T-cell (primary cell): ENCODE results near the gene POLR2B. TPM values are rescaled to one million over a fixed set of nuclear protein-coding genes. Genes with fewer than 3 reads are reported as not detected.
"Not testable (repeated sequence)": the region's sequence is repeated elsewhere in the genome, so short reads cannot be mapped to it uniquely, and the experiment has no call there.

Experiments used
- ATAC-seq, 4 experiments: fragments of 200-7000 bp in 3 of 4; fragments of 150-1000 bp in 1 of 4; cut with Tn5 transposase; replicated peaks in 1 of 4; 1 replicate in 3 of 4; 2 replicates in 1 of 4; pipeline ENCODE4 v1.10.0; 2021; ENCODE audit warnings: moderate library complexity in 3 of 4, mild to moderate bottlenecking in 2 of 4, moderate number of reproducible peaks in 1 of 4
- CTCF ChIA-PET, 2 donors: fragments of 300-600 bp; sonication (Branson Sonifier 250); formaldehyde crosslinking; loops; one replicate each; lab custom pipeline; 2022; ENCODE audit warnings: antibody characterized with exemption in 2 of 2; lab: Charles Lee
- POLR2A ChIA-PET, 2 donors: fragments of 300-600 bp; sonication (Branson Sonifier 250); formaldehyde crosslinking; loops; one replicate each; lab custom pipeline; 2022; ENCODE audit warnings: antibody characterized with exemption in 2 of 2; lab: Charles Lee
- DNase-seq, 35 experiments: peaks; one replicate each; pipeline versions ENCODE4 v3.0.0 to v3.0.0-alpha.2; 2013 to 2023
- H3K27ac ChIP-seq: one replicate; pipeline ENCODE4 v1.5.1; 2013; ENCODE audit warnings: low read length
- H3K27me3 ChIP-seq, 2 experiments: replicated peaks in 1 of 2; 1 replicate in 1 of 2; 2 replicates in 1 of 2; pipeline versions ENCODE4 v1.6.1 to v1.7.0; 2013; ENCODE audit warnings: low read length in 1 of 2, mixed read lengths in 1 of 2; ENCODE audit not compliant: control insufficient read depth in 2 of 2, insufficient read depth in 2 of 2; ENCODE audit errors: extremely low read depth in 1 of 2
- H3K36me3 ChIP-seq, 2 donors: 1 replicate in 1 of 2; 2 replicates in 1 of 2; pipeline versions ENCODE4 v1.6.1 to v1.7.0; 2013; ENCODE audit warnings: low read length in 1 of 2; ENCODE audit not compliant: control insufficient read depth in 2 of 2, insufficient read depth in 1 of 2; ENCODE audit errors: extremely low read depth in 1 of 2
- H3K4me1 ChIP-seq, 2 experiments: 1 replicate in 1 of 2; 2 replicates in 1 of 2; pipeline versions ENCODE4 v1.6.1 to v1.7.0; 2013; ENCODE audit warnings: low read length in 2 of 2, mixed read lengths in 1 of 2; ENCODE audit not compliant: insufficient read depth in 2 of 2, control insufficient read depth in 1 of 2; ENCODE audit errors: extremely low read depth in 1 of 2
- H3K4me3 ChIP-seq, 2 donors: 1 replicate in 1 of 2; 2 replicates in 1 of 2; pipeline versions ENCODE4 v1.5.1 to v1.7.0; 2013; ENCODE audit warnings: mild to moderate bottlenecking in 2 of 2, low read length in 1 of 2, moderate library complexity in 1 of 2; ENCODE audit not compliant: control insufficient read depth in 1 of 2; ENCODE audit errors: extremely low read depth in 1 of 2
- H3K9me3 ChIP-seq: 2 replicates; pipeline ENCODE4 v1.7.0; 2013
- H3K27ac Mint-ChIP-seq, 2 donors: one replicate each; pipeline ENCODE4 v1.8.0; 2020 to 2021; ENCODE audit warnings: mild to moderate bottlenecking in 2 of 2, mixed read lengths in 2 of 2
- H3K27me3 Mint-ChIP-seq, 2 donors: one replicate each; pipeline ENCODE4 v1.8.0; 2021 to 2022; ENCODE audit warnings: mixed read lengths in 2 of 2
- H3K36me3 Mint-ChIP-seq: one replicate; pipeline ENCODE4 v1.8.0; 2021; ENCODE audit warnings: mixed read lengths
- H3K4me1 Mint-ChIP-seq, 3 donors: one replicate each; pipeline ENCODE4 v1.8.0; 2020 to 2022; ENCODE audit warnings: mixed read lengths in 3 of 3, mild to moderate bottlenecking in 1 of 3
- H3K4me3 Mint-ChIP-seq, 3 donors: one replicate each; pipeline ENCODE4 v1.8.0; 2020 to 2022; ENCODE audit warnings: mild to moderate bottlenecking in 3 of 3, mixed read lengths in 3 of 3, moderate library complexity in 3 of 3
- H3K9me3 Mint-ChIP-seq, 3 donors: one replicate each; pipeline ENCODE4 v1.8.0; 2020 to 2022; ENCODE audit warnings: mixed read lengths in 3 of 3
- WGBS: methylation state at CpG from one replicate; pipeline ENCODE4 v1.1.5; 2013; ENCODE audit warnings: missing lambda C conversion rate; ENCODE audit not compliant: insufficient coverage; 5-methylcytosine and 5-hydroxymethylcytosine counted together
- total RNA-seq, 35 experiments: library from RNA in 6 of 35; stranded (reverse) in 6 of 35; fragments of 120-200 nt in 1 of 35; gene quantifications; one replicate each; pipeline versions ENCODE4 v1.2.1 to v1.2.4 and lab custom pipeline; 2013 to 2026

POLR2B gene
- total RNA-seq, 5 donors from 2014 or later (not counting 1 experiment from before 2014, with no cell fraction given), result 79.4 to 112 (median 106) TPM

DNA sequence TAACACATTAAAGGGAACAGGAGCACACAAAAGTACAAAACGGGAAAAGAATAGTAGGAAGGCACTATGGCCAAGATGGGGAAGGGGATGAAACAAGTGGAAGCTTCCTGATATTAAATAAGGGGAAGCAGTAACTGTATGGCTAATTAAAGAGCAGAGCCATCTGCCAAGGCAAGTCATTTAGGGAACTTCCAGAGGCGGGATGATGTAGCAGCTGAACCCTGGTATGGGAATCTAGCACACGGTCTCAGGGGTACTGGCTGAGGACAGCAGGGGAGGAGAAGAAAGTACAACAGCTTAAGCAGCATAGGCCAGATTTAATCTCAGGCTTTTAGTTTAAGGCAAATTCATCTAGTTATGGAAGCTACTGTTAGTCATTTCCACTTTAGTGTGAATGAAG is 72.4 kb downstream of the POLR2B start:
- no peak overlapping the region for H3K4me3 Mint-ChIP-seq
- ChIA-PET POLR2A (no interaction called here), CTCF (no interaction called here)
- H3K36me3 Mint-ChIP-seq, result no peaks in the 10 kb centered on the region
- Histone ChIP-seq H3K27ac (no peak overlapping the region), H3K27me3 (peaks cover 0 to 21% of the 10 kb centered on the region in 2 experiments), H3K36me3 (no peaks in the 10 kb centered on the region), H3K9me3 (no peaks in the 10 kb centered on the region), H3K4me3 (no peak overlapping the region), H3K4me1 (no peaks in the 10 kb centered on the region)
- H3K27ac Mint-ChIP-seq, result no peak overlapping the region
- no peak for DNase-seq
- 67% methylated on average over 1 of the region's 3 CpGs for WGBS
- peaks cover 0 to 7% (median 0%) of the 10 kb centered on the region in 3 donors for H3K9me3 Mint-ChIP-seq
- no peak for ATAC-seq
- no peaks in the 10 kb centered on the region for H3K4me1 Mint-ChIP-seq
- H3K27me3 Mint-ChIP-seq, result peaks cover 19 to 23% of the 10 kb centered on the region in 2 donors

GRCh38 chr4:57051524-57051923 is 72.8 kb downstream of the POLR2B start:
- no peak overlapping the region for H3K27ac ChIP-seq
- H3K36me3 Mint-ChIP-seq, result no peaks in the 10 kb centered on the region

GRCh38 chr4:57053508-57053907 is 74.8 kb downstream of the POLR2B start:
- H3K4me1 Mint-ChIP-seq, result no peaks in the 10 kb centered on the region
- peaks cover 26 to 27% of the 10 kb centered on the region in 2 donors for H3K27me3 Mint-ChIP-seq
- H3K36me3 Mint-ChIP-seq, result no peaks in the 10 kb centered on the region

More at GRCh38 chr4:57051524-57051923, 72.8 kb downstream of the POLR2B start:
- peaks cover 0 to 21% of the 10 kb centered on the region in 2 experiments for H3K27me3 ChIP-seq
- Mint-ChIP-seq H3K4me3 (no peak overlapping the region), H3K4me1 (no peaks in the 10 kb centered on the region), H3K27me3 (peaks cover 22 to 26% of the 10 kb centered on the region in 2 donors), H3K27ac (no peak overlapping the region), H3K9me3 (peaks cover 0 to 7% (median 0%) of the 10 kb centered on the region in 3 donors)
- DNase-seq, result no peak
- ChIA-PET POLR2A (no interaction called here), CTCF (no interaction called here)
- no peak overlapping the region for H3K4me3 ChIP-seq
- no CpG with 5 or more reads among the region's 2 CpGs for WGBS
- no peak for ATAC-seq
- no peaks in the 10 kb centered on the region for H3K4me1 ChIP-seq
- H3K9me3 ChIP-seq, result no peaks in the 10 kb centered on the region
- no peaks in the 10 kb centered on the region for H3K36me3 ChIP-seq

DNA sequence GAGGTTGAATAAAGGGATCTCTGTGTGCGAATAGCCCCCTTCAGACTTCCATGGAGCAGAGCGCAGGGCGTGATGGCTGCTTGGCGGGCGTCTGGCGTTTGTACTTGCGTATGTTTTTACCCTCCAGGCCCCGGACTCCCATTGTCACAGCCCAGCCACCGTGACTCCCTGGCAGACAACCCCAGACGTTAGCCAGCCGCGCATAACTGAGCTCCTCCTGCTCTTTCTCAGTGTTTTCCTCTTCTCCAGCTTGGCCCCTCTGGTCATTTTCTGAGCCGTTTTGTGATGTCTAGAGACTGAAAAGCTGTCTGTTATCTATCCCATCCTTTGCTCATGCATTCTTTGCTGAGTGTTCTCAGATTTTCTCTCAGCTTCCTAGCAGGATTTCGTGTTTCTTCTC is 77.2 kb downstream of the POLR2B start:
- POLR2A ChIA-PET, result no interaction called here
- no peaks in the 10 kb centered on the region for H3K4me1 ChIP-seq
- Mint-ChIP-seq H3K4me1 (no peaks in the 10 kb centered on the region), H3K27ac (no peak overlapping the region), H3K4me3 (no peak overlapping the region), H3K27me3 (peaks cover 28 to 29% of the 10 kb centered on the region in 2 donors), H3K9me3 (peaks cover 0 to 4% (median 0%) of the 10 kb centered on the region in 3 donors), H3K36me3 (no peaks in the 10 kb centered on the region)
- no peaks in the 10 kb centered on the region for H3K9me3 ChIP-seq
- no peak for DNase-seq
- WGBS, result 81% methylated on average over 11 of the region's 14 CpGs
- peaks cover 0 to 13% of the 10 kb centered on the region in 2 experiments for H3K27me3 ChIP-seq
- ATAC-seq, result no peak
- no peak overlapping the region for H3K27ac ChIP-seq
- no peak overlapping the region for H3K4me3 ChIP-seq
- no peaks in the 10 kb centered on the region for H3K36me3 ChIP-seq
- CTCF ChIA-PET, result no interaction called here

More at GRCh38 chr4:57053508-57053907, 74.8 kb downstream of the POLR2B start:
- 70% methylated on average over 2 of the region's 5 CpGs for WGBS
- Histone ChIP-seq H3K27me3 (peaks cover 0 to 19% of the 10 kb centered on the region in 2 experiments), H3K9me3 (no peaks in the 10 kb centered on the region), H3K4me1 (no peaks in the 10 kb centered on the region), H3K27ac (no peak overlapping the region), H3K4me3 (no peak overlapping the region), H3K36me3 (no peaks in the 10 kb centered on the region)
- H3K4me3 Mint-ChIP-seq, result no peak overlapping the region
- no peak for ATAC-seq
- ChIA-PET CTCF (no interaction called here), POLR2A (no interaction called here)
- no peak overlapping the region for H3K27ac Mint-ChIP-seq
- no peaks in the 10 kb centered on the region for H3K9me3 Mint-ChIP-seq
- DNase-seq, result no peak

- CTCF ChIA-PET, result no interaction called here
Measured at GRCh38 chr4:57059890-57060716, 81.4 kb downstream of the POLR2B start.

GRCh38 chr4:57060717-57061067 is 82.0 kb downstream of the POLR2B start:
- not testable (repeated sequence) for H3K4me3 Mint-ChIP-seq, H3K4me3 ChIP-seq, H3K36me3 ChIP-seq, H3K4me1 Mint-ChIP-seq, ATAC-seq, H3K27me3 ChIP-seq, H3K36me3 Mint-ChIP-seq, DNase-seq, H3K9me3 ChIP-seq, H3K27ac ChIP-seq, H3K4me1 ChIP-seq, H3K27ac Mint-ChIP-seq, H3K9me3 Mint-ChIP-seq
- ChIA-PET CTCF (interaction anchor here in 1 of 2 donors (0.6 kb wide), 1 partner anchor 112 kb away, joined by 3 read pairs; no protein-coding TSS in a partner anchor), POLR2A (interaction anchor here in 1 of 2 donors (0.6 kb wide), 1 partner anchor 1671 kb away, joined by 5 read pairs; no protein-coding TSS in a partner anchor)
- peaks cover 15 to 18% of the 10 kb centered on the region in 2 donors for H3K27me3 Mint-ChIP-seq
- WGBS, result 89% methylated on average over 3 of the region's 6 CpGs

More at GRCh38 chr4:57059890-57060716, 81.4 kb downstream of the POLR2B start:
- Mint-ChIP-seq H3K27me3 (peaks cover 18 to 21% of the 10 kb centered on the region in 2 donors), H3K4me3 (no peak overlapping the region), H3K9me3 (peaks cover 0 to 4% (median 0%) of the 10 kb centered on the region in 3 donors), H3K4me1 (no peaks in the 10 kb centered on the region), H3K36me3 (no peaks in the 10 kb centered on the region), H3K27ac (no peak overlapping the region)
- H3K27me3 ChIP-seq, result peaks cover 0 to 10% of the 10 kb centered on the region in 2 experiments
- H3K27ac ChIP-seq, result no peak overlapping the region
- DNase-seq (no peak), ATAC-seq (no peak)
- WGBS, result 100% methylated on average over 2 of the region's 6 CpGs
- no peaks in the 10 kb centered on the region for H3K4me1 ChIP-seq
- no peak overlapping the region for H3K4me3 ChIP-seq
- no peaks in the 10 kb centered on the region for H3K36me3 ChIP-seq
- H3K9me3 ChIP-seq, result no peaks in the 10 kb centered on the region
- POLR2A ChIA-PET, result no interaction called here
